GM12864 (cell line): Measurements from ENCODE around the gene ITFG1.

Source experiments
- DNase-seq: peaks from one replicate; pipeline ENCODE4 v3.0.0-alpha.2; 2011; ENCODE audit warnings: low read depth
- H3K4me3 ChIP-seq: 2 replicates; pipeline ENCODE4 v1.5.1; 2011; ENCODE audit warnings: mild to moderate bottlenecking, low read depth, low read length, control low read depth
- TF ChIP-seq, protein P1 (sequence below): IDR thresholded peaks from 2 replicates; pipeline ENCODE4 v1.5.1; 2011; ENCODE audit warnings: low read depth, mild to moderate bottlenecking, moderate library complexity, low read length, control low read depth, inconsistent platforms; ENCODE audit errors: missing control alignments

Gene ITFG1

DNA sequence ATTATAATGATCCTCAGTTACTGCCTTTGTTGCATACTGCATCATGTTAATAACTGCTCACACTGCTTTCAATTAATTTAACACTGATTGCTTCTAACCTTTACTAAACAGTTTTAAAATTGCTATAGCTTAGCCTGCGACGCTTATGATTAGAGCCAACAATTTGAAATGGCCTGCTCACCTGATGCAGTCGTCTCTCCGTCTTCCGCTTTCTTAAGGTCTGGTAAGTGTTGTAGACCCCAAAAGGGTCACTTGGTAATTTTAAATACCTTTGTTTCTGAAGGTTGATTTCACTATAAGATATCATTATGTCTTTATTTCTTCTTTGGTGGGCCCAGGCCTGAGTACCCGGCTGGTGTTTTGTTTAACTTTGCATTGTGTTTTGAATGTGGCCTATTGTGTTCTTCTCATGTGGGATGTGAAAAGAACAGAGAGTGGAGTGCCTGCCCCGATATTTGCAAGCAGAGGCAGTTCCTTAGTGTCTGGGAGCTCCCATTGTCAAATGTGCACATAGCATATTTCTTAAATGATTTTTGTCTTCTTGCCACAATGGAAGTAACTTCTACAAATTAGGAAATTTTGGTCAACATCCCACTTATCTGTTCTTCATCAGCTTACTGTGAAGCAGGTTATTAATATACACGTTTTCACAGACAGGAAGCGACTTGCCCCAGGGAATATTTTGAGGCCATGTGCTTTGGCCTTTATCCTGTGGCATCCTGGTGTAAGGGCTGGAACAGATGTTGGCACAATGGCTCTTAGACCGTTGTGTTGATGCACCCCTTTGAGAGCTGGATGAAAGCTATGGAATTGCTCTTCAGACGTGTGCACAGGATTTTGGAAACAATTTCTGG is 3.1 kb upstream of the ITFG1 start:
- no peak for DNase-seq
- TF ChIP-seq, protein P1, sequence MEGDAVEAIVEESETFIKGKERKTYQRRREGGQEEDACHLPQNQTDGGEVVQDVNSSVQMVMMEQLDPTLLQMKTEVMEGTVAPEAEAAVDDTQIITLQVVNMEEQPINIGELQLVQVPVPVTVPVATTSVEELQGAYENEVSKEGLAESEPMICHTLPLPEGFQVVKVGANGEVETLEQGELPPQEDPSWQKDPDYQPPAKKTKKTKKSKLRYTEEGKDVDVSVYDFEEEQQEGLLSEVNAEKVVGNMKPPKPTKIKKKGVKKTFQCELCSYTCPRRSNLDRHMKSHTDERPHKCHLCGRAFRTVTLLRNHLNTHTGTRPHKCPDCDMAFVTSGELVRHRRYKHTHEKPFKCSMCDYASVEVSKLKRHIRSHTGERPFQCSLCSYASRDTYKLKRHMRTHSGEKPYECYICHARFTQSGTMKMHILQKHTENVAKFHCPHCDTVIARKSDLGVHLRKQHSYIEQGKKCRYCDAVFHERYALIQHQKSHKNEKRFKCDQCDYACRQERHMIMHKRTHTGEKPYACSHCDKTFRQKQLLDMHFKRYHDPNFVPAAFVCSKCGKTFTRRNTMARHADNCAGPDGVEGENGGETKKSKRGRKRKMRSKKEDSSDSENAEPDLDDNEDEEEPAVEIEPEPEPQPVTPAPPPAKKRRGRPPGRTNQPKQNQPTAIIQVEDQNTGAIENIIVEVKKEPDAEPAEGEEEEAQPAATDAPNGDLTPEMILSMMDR: no peak
- H3K4me3 ChIP-seq: peak overlapping the region; percentile 5; the same call in 1 of the 2 replicates

GRCh38 chr16:47461598-47462266 is 869 bp upstream of the ITFG1 start:
- peak; percentile 69 for DNase-seq
- peak overlapping the region; percentile 71 for H3K4me3 ChIP-seq
- TF ChIP-seq, protein P1: no peak

DNA sequence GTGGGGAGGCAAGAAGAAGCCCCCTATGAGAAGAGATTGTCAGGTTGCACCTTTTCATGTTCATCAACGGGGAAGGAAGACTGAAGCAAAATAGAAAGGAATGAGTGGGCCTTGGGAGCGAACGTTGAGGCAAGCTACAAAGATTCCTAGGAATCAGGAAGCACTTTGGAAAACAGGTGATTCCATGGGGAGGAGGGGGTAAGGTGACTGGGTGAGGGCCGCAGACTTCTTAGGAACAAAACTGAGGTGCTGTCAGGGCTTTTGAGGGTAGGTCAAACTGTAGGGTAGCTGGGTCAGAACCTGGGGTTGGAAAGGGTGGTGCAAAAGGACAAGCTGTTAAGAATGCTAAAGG is 528 bp downstream of the ITFG1 start:
- DNase-seq: no peak
- TF ChIP-seq, protein P1: no peak
- peak overlapping the region; percentile 71 for H3K4me3 ChIP-seq

DNA sequence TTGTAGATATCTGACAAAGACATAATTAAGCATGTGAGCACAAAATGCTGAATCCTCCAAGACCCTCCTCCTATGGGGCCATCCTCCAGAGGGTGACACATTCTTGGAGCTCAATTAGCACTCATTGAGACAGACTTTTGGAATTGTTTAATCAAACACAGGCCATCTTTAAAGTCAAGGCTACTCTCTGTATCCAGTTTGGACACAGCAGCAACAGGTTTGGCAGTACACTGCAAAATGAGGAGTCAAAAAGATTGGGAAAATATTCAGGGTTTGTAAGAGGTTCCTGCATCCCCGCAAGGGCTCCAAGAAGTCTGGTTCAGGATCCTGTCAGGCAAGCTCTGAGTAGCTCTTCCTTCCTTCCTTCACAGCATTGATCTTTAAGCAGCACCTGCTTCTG is 1.3 kb downstream of the ITFG1 start:
- TF ChIP-seq, protein P1: no peak
- peak overlapping the region; percentile 71 for H3K4me3 ChIP-seq
- no peak for DNase-seq

GRCh38 chr16:47458331-47458730 is 2.5 kb downstream of the ITFG1 start:
- no peak overlapping the region for H3K4me3 ChIP-seq
- TF ChIP-seq, protein P1: no peak
- no peak for DNase-seq

- no peak overlapping the region for H3K4me3 ChIP-seq
- TF ChIP-seq, protein P1: no peak
- no peak for DNase-seq
Observed at GRCh38 chr16:47449788-47450187, 11.1 kb downstream of the ITFG1 start.
